Hepatic stellate cell (primary cell): ENCODE measurements around the gene PHETA1.
"Not testable (repeated sequence)": the region's sequence is repeated elsewhere in the genome, so short reads cannot be mapped to it uniquely, and the experiment has no call there.

Experiments
- DNase-seq: peaks from one replicate; pipeline ENCODE4 v3.0.0; 2011; ENCODE audit warnings: low spot score

PHETA1 gene

GRCh38 chr12:111405149-111405858 is 36.4 kb upstream of the PHETA1 start:
- peak; percentile 92 for DNase-seq

- DNase-seq: no peak
Observed at GRCh38 chr12:111404362-111405148, 35.7 kb upstream of the PHETA1 start.

- not testable (repeated sequence) for DNase-seq
Observed at GRCh38 chr12:111402490-111402824, 33.6 kb upstream of the PHETA1 start.

- DNase-seq: no peak
Observed at GRCh38 chr12:111401167-111401605, 32.3 kb upstream of the PHETA1 start.

DNA sequence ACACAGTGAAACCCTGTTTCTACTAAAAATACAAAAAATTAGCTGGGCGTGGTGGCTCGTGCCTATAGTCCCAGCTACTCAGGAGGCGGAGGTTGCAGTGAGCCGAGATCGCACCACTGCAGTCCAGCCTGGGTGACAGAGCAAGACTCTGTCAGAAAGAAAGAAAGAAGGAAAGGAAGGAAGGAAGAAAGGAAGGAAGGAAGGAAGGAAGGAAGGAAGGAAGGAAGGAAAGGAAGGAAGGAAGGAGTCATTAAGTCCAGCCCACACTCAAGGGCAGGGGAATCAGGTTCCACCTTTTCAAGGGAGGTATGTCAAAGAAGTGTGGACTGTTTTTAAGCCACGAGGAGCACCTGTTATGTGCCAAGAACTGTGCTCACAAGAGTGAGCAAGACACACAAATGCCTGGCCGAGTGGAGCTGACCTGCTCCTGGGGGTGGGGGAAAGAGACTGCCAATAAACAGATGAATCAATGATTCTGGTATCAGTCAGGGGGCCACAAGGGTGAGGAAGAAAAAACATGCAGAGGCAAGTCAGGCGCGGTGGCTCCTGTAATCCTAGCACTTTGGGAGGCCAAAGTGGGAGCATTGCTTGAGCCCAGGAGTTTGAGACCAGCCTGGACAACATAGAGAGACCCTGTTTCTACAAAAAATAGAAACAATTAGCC is 31.0 kb upstream of the PHETA1 start:
- DNase-seq: not testable (repeated sequence)

- peak; percentile 21 for DNase-seq
Observed at GRCh38 chr12:111398530-111398929, 29.6 kb upstream of the PHETA1 start.

- DNase-seq: peak; percentile 89
Observed at GRCh38 chr12:111396726-111397445, 28.0 kb upstream of the PHETA1 start.

DNA sequence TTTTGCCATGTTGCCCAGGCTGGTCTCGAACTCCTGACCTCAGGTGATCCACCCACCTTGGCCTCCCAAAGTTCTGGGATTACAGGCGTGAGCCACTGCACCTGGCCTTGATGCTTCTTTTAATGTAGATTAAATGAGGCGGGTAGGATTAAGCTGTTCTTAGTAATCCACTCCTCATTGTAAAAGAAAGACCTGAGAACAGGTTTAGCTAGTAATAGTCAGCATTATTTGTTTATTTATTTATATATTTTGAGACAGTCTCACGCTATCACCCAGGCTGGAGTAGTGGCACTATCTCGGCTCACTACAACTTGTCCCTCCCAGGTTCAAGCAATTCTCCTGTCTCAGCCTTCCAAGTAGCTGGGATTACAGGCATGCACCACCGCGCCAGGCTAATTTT is 27.4 kb upstream of the PHETA1 start:
- not testable (repeated sequence) for DNase-seq

GRCh38 chr12:111395336-111396187 is 26.7 kb upstream of the PHETA1 start:
- no peak for DNase-seq

DNA sequence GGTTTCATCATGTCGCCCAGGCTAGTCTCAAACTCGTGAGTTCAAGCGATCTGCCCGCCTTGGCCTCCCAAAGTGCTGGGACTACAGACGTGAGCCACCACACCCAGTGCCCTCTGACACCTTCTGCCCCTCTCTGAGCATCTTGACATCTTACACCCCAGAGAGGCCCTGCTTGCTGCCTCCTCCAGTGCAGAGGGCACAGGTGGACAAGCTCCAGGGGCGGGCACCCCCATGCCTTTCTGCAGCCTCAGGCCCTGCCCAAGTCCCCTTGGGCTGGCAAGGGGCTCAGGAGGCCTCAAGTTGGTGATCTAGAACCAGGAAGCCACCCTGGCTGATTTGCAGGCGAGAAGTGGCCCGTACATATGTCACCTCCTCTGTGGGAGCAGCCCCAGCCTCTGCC is 25.6 kb upstream of the PHETA1 start:
- no peak for DNase-seq

DNA sequence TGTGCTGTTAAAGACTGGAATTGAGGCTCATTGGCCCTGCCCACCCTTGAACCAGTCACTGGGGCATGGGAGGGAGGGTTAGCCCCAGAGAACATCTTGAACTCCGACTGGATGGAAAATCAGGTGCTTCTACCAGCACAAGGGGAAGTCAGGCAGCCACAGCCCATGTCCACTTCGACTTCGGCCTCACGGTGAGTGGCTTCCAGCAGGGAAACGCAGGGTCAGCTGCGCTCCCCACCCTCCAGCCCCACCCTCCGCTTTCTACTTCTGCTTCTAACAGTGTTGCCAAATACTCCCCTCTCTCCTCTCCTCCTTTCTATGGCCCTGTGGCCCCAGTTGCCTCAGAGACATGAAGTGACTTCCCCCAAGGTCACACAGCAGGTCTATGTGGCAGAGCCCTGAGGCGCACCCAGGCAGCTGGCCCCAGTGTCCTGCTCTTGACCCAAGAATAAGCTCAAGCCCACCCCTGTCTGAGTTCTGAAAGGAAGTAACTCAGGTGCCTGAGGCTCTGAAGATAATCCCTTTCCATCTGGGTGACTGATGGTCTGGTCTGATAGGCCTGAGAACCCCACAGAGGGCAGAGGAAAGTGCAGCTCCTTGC is 24.9 kb upstream of the PHETA1 start:
- no peak for DNase-seq

- no peak for DNase-seq
Observed at GRCh38 chr12:111390910-111391309, 22.0 kb upstream of the PHETA1 start.

DNA sequence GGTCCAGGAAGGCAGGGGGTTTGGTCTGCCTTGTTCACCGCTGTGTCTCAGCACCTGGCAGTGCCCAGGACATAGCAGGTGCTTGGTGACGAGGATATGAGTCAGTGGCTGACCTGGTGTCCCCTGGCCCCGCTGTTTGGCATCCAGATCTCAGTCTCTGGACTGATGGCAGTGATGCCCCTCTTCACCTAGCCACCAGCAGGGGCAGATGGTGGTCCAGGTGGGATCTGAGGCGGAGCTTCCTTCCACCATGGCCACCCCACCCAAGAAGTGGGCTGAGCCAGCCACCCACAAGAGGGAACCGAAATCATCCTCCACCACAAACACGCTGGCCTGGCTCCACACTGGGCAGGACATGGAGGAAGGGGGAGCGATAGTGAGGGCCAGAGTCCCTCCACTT is 20.7 kb upstream of the PHETA1 start:
- no peak for DNase-seq

DNA sequence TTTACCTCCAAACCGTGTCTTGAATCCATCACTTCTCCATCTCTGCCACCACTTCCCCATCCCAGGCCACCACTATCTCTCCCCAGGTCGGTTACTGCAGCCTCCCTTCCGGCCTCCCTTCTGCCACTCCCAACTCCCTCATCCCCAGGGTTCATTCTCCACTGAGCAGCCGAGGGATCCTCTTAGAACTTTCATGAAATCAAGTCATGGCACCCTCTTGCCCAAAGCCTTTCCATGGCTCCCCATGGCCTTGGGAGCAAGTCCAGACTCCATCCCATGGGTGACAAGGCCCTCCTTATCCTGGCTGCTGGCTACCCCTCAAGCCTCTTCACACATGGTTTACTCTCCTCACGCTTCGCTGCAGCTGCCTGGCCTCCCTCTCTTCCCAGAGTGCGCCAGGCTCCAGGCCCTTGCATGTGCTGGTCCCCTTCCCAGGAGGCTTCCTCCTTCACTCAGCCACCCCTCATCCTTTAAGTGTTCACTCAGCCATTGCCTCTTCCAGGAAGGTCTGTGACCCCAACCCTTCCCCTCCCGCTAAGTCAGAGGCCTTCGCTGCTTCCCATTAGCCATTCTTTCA is 18.9 kb upstream of the PHETA1 start:
- no peak for DNase-seq

- no peak for DNase-seq
Observed at GRCh38 chr12:111386885-111387284, 18.0 kb upstream of the PHETA1 start.

GRCh38 chr12:111384596-111384995 is 15.7 kb upstream of the PHETA1 start:
- DNase-seq: no peak

DNA sequence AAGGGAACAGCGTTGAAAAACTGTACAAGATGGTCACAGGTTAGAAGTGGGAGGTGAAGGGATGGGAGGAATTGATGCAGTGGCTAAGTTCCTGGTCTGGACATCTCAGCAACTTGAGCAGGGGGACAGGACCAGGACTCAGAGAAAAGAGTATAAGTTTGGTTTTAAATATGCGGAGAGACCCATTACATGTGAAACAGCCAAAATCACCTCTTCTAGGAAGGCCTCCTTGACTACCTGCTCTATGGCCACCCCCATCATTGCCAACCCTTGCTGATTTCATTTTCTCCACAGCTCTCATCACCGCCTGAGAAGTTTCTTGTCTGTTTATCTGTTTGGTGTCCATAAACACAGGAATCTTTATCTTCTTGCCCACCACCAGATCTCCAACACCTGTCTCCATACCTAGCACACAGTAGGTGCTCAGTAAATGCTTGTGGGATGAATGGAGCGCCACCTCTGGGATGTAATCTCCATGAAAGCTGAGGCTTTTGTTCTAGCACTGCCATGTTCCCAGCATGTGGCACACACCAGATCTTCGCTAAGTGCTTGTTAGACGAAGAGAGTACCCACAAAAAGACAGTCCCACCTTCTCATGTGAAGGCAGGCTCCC is 11.2 kb upstream of the PHETA1 start:
- no peak for DNase-seq

DNA sequence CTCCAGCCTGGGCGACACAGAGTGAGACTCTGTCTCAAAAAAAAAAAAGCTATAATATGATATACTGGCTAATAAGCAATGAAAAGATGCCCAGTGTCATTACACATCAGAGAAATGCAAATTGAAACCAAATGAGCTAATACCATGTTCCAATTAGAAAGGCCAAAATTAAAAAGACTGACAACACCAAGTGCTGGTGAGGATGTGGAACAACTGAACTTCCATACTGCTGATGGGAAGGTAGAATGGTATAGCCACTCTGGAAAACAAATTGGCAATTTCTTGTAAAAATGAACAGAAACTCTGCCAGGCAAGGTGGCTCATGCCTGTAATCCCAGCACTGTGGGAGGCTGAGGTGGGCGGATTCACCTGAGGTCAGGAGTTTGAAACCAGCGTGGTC is 8.5 kb upstream of the PHETA1 start:
- no peak for DNase-seq

DNA sequence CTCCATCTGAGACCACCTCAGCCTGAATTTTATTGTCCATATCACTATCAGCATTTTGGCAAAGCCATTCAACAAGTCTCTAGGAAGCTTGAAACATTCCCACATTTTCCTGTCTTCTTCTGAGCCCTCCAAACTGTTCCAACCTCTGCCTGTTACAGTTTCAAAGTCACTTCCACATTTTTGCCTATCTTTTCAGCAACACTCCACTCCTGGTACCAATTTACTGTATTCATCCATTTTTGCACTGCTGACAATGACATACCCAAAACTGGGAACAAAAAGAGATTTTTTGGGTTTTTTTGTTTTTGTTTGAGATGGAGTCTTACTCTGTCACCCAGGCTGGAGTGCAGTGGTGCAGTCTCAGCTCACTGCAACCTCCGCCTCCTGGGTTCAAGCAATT is 4.3 kb upstream of the PHETA1 start:
- DNase-seq: not testable (repeated sequence)
